ELR (cell line): ENCODE data around the gene MC4R.
"Not testable (repeated sequence)": the region's sequence is repeated elsewhere in the genome, so short reads cannot be mapped to it uniquely, and the experiment has no call there.

Experiments
- DNase-seq: peaks from one replicate; pipeline ENCODE4 v3.0.0-alpha.2; 2015; ENCODE audit warnings: low read depth

The MC4R gene

DNA sequence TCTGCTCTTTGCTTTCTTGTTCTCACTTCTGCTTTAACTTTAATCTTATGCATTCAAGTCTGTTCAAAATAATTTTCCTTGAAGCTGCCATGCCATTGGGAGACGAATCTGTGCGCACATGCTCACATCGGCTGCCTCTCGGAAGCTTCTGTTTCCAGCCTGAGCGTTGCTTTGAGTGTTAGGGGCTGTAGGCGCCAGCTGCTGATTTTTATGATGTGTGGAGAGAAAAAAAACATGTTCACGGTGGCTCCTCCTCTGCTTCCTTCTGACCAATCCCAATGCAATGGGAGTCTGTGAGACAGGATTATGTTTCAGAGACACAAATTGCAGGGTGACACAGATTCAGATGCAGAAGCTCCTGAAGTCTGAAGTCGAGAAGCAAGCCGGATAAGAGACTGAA, at the start of gene MC4R:
Gene MC4R (minus strand): TSS at position 180 of the 400 bp plus-strand sequence. CDS start 426 bp downstream, outside the sequence.
- DNase-seq, result peak; percentile 57

DNA sequence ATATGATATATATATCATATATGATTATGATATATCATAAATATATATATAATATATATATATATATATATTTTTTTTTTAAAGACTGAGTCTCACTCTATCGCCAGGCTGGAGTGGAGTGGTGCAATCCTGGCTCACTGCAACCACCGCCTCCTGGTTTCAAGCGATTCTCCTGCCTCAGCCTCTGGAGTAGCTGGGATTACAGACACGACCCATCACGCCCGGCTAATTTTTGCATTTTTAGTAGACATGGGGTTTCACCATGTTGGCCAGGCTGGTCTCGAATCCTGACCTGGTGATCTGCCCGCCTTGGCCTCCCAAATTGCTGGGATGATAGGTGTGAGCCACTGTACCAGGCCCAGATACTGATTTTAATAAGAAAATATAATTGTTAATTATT, 49.7 kb upstream of the MC4R start:
- not testable (repeated sequence) for DNase-seq

DNA sequence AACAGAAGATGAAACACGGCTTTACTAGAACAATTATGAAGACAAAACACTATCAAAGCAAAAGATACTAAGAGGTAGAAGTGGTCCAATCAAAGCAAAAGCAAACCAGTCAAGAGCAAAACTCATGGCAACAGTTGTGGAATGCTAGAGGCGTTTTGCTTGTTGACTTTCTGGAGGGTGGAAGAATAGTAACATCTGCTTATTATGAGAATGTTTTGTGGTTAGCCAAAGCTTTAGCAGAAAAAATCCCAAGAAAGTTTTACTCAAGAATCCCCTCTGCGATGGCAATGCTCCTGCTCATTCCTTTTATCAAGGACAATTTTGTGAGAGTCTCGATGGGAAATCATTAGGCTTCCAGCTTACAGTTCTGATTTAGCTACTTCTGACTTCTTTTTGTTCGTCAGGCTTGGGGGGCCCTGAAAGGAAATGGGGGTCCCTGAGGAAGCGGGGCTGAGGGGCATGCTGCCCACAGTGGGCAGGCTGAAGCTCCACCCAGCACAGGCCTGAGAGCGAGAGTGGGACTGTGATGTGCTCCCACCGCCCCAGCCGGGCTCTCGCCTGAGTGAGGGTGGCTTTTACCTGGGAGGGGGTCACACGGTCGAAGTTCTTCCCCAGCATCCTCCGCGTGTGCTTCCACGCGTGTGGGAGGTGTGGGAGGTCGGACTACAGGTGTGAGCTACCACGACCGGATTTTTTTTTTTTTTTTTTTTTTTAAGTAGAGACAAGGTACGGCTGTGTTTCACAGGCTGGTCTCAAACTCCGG, 49.0 kb upstream of the MC4R start:
- DNase-seq, result no peak

DNA sequence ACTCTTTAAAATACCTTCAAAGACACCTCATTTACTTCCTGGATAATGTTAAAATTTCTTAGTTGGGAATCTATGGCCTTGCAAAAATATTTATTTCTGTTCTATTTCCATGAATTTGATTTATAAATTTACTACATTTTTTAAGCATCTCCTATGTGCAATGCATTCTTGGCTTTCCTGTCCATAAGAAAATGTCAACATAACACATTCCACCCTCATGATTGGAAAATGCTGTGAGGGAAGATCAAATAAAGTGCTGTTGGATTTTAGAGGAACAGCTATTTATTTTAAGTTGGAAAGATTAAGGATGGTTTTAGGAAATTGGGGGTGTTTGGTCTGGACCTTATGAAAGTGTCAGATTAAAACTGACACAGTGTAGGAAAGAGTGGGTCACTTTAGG, 45.4 kb upstream of the MC4R start:
- no peak for DNase-seq

DNA sequence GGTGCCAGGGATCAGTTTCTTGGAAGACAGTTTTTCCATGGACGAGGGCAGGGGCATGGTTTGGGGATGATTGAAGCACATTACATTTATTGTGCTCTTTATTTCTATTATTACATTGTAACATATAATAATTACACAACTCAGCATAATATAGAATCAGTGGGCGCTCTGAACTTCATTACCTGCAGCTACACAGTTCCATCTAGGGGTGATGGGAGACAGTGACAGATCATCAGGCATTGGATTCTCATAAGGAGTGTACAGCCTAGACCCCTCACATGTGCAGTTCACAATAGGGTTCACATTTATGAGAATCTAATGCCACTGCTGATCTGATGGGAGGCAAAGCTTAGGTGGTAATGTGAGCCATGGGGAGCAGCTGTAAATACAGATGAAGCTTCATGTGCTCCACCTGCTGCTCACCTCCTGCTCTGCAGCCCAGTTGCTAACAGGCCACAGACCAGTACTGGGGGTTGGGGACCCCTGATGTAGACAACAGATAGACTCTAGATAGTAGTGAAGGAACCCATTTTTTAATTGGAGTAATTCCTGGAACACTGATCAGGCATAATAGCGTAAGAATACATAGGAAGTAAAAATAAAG, 41.5 kb upstream of the MC4R start:
- DNase-seq, result peak; percentile 42

DNA sequence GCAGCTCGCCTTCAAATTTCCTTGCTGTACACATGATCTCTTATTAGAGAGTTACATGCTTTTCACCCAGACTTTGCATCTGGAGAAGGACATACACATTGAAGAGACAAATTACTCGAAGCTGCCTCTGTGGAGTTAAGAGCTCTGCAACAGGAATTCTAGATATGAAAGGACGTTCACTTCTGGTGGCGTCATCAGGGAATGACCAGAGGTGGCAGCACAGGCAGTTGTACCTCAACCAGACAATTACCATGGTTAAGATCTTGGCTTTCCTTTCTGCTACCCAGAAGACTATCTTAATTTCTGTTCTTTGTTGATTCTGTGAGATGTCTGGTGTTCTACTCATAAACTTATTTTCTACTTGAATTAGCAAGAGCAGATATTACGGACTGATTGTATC, 39.1 kb upstream of the MC4R start:
- peak; percentile 8 for DNase-seq

DNA sequence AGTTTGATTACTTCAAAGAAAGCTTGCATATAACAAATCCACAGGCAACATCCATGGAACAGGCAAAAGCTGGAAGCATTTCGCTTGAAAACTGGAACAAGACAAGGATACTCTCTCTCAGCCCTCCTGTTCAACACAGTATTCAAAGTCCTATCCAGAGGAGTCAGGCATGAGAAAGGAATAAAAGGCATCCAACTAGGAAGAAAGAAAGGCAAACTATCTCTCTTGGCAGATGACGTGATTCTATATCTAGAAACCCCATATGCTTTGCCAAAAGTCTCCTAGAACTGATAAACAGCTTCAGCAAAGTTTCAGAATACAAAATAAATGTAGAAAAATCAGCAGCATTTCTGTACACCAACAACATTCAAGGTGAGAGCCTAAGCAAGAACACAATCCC, 34.1 kb upstream of the MC4R start:
- DNase-seq, result no peak

DNA sequence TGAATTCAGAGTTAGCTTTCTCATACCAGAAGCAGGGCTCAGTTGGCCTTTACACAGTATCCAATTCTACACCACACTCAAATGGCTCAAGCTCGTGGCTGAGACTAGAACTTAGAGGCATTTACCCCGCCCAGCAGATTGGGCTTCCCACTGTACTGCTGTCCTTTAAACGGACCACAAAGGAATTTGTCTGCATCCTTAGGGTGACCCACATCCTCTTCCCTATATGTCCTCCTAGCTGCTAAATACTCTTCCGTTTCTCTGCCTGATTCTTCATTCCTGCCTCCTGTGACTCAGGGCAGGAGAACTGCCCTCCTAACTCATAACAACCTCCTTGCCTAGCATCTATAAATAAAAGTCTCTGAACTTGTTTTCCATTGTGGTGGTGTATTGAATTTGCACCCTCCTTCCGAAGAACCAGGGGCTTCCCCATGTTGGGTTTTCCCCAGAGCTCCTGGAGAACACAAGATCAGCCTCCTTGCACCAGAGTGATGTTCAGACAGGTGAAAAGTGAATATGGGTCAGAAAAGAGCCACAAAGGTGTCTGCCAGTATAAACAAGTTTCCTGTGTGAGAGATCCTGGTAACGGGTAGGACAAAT, 32.0 kb upstream of the MC4R start:
- DNase-seq, result peak; percentile 19

DNA sequence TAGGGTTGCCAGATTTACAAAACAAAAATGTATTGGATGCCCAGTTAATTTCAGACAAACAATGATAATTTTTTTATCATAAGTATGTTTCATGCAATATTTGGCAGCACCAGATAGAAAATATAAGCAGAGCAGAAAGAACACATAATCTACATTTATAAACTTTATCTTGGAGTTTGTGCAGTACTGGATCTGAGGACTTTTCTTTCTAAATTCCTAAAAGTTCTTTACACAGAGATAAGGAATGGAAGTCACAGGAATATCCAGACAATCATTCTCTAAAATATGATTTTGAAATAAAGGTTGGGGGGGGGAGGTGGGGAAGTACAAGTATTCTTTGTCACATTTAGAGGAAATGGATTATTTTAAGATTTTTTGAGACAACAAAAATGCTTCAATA, 28.8 kb upstream of the MC4R start:
- no peak for DNase-seq

DNA sequence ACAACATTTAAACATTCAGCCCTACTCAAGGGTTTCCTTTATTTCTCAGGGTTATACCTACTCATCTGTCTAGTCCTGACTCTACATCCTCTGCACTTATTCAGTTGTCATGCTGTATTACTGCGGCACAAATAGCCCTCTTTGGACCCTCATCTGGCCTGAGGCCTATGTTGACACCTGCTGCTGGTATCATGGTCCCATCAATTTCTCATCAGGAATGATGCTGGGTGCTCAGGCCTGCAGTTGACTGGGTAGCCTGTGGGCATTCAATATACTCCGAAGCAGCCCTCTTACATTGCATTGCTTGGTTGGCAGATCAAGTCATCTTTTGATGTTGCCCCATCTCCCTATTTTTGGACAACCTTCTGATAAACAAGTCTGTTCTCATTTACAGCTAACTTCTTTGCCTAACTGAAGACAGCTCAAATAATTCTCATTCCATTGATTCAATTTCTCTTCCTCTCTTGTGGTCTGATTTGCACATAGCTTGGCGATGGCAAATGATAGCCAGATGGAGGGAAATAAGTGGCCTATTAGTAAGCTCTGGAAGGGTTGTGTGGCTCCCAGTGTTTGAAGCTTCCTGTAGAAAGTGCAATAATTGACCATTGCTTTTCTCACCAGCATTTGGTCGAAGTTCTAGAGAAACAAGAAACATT, 19.1 kb upstream of the MC4R start:
- DNase-seq, result peak; percentile 3

DNA sequence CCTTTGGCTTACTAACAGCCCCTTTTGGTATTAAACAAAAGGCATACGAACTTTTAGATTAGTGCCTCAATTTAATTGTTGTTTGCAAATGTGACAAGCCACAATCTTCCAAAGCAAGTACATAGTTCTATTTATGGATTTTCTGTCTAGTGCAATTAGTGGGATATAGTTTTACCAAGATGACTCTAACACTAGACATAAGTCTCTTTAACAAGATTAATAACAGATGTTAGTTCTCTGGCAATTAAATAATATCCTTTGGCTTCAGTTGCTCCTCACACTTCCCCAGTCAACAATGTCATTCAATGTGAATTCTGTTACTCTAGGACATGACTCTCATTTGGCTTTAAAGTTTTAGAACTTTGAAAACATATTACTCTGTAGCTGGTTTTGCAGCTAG, 16.7 kb upstream of the MC4R start:
- no peak for DNase-seq

DNA sequence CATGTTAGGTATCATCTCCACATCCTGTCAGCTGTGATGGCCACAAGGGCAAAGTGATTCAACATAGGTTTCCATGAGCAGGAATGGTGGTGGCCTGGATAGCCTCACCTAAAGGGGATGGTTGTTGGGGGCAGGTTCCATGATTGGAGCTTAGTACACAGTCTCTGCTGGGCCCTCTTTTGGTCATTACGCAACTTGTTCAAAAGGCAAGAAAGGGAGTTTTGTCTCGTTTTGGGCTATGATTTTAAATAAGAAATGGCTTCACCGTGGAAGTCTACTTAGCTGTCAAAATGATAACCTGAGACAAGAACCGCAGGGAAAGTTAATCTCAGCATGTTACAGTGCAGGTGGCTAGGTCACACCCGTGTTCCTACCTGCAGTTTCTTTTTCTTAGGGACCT, 13.1 kb upstream of the MC4R start:
- DNase-seq, result no peak

DNA sequence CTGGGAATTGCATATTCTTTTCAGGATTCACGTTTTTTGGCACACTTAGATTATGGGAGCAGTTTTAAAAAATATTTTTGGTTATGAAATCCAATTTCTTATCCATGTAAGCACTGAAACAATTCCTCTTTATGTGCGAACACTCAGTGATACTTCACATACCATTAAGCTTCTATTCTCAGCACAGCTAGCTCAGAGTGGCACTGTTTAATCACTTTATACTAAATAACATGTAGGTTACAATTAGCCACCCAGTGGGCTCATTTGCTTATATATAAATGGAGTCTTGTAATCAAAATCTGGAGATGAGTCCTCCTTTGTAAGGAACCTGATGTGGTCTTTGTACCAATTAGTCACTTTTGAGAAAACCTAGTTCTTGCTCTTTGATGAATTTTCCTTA, 11.3 kb upstream of the MC4R start:
- no peak for DNase-seq

DNA sequence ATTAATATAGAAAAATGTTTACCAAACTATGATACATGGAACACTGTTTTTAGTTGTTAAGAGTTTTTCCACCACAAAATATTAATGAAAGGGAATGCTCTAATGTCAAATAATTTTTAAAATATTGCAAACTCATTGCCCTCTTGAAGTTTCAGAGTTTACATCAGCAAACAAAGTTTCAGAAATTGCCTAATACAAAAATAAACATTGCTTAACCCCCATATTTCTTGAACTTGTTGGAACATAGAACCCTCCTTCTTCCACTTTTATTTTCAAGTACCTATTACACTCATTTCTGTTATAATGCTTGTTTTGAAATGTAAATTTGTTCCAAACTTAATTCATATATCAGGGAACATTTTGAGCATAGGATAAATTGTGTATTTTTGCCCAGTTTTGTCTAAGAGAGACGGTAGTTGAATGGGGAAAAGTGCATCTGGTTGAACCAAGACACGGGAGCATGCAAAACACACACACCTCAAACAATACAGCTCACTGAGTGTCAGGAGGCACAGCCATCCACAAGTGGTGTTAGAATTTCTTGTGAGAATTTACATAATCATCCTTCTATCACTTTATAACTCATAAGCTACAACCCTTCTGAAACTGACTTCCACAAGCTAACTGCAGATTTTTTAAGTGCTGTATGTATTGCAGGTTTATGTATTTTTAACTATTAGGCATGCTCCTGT, 5.3 kb upstream of the MC4R start:
- no peak for DNase-seq

DNA sequence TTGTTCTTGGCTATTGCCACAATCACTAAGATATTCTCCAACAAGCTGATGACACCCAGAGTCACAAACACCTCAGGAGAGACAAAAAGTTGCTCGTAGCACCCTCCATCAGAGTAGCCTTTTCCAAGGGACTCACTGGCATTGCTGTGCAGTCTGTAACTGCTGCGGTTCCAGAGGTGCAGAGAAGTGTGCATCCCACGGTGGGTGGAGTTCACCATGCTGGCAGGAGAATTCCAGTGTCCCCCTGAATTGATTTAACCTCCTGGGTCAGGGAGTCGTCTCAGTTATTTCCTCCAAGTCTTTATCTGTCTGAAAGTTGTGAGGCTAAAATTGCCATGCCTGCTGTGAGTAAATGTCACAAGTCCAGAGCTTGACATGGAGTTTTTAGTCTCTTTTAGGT, 443 bp downstream of the MC4R start:
- no peak for DNase-seq

DNA sequence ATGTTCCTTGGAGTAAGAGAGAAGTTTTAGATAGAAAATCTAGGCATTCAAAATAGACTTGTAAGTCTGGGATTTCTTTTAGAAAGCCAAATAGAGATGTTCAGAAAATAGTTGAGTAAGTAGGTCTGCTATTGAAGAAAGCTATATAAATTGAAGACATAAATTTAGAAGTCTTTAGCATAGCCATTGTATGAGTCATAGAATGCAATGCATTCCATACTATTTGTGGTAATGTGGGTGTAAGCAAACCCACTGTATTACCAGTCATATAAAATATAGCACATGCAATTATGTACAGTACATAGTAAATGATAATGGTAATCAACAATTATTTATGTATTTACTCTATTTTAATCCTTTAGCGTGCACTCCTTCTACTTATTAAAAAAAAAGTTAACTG, 14.1 kb downstream of the MC4R start:
- peak; percentile 69 for DNase-seq

DNA sequence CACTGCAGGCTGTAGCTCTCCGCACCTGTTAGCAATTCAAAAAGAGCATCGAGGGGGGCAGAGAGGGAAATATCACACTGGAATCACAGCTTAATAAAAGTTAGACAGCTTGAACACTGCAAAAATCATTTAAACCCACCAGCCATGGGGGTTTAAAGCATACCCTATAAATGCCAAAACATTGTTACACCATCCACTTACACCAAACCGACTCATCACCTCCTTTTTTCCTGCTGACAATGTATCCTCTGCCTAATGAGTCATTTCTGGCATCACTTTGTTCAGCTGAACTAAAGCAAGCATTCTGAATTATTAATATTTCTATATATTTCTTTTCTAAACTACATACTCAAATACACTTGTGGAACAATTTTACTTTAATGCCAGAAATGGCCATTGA, 21.6 kb downstream of the MC4R start:
- DNase-seq, result peak; percentile 17

DNA sequence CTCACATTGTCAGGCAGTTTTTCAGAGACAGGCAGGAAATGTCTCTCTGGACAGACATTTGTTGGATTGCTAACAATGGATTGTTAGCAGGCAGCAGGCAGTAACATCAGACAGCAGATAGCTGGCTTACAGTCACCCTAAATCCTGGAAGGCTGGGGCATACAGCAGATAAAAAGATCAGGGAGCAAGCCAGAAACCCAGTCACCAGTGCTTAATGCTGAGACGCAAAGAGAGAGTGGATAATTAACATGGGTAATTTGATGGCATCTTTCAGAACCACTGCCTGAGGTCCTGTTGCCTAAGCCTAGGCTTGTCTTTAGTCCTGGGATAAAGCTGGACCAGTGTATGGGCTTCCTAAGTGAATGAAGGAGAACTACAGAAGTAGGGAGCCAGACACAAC, 22.4 kb downstream of the MC4R start:
- DNase-seq, result no peak

DNA sequence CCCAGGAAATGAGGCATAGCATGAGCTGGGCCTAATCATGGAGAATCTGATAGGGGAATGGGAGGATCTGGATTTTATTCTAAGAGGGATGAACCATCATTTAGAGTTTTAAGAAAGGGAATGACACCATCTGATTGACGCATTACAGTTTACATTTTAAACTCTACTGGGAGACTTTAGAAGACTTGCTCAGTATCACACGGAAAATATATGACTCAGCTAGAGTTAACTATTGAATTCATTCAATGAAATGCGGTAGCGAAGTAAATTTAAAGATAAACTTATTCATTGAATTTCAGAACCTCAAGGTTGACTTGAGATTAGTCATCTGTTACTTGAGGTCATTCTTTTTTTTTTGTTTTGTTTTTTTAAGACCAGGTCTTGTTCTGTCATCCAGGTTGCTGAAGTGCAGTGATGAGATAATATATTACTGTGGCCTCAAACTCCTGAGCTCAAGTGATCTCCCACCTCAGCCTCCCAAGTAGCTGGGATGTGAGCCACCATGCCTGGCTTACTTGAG, 25.0 kb downstream of the MC4R start:
- DNase-seq, result no peak

DNA sequence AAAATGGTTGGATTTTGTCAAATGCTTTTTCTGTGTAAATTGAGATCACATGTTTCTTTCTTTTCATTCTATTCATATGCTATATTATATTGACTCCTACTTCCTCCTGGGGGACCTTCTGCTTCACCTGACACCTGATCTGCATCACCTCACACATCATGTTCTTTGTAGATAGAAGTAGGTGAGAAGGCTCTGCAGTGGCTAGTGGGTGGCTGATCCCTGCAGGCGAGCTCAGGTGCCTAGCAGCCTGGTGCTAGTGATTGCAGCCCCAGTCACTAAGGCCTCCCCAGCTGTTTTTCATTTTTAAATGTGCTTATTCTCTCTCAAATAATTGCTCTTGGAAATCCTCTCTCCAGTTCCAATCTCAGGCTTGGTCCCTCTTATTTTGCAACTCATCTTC, 33.6 kb downstream of the MC4R start:
- no peak for DNase-seq

DNA sequence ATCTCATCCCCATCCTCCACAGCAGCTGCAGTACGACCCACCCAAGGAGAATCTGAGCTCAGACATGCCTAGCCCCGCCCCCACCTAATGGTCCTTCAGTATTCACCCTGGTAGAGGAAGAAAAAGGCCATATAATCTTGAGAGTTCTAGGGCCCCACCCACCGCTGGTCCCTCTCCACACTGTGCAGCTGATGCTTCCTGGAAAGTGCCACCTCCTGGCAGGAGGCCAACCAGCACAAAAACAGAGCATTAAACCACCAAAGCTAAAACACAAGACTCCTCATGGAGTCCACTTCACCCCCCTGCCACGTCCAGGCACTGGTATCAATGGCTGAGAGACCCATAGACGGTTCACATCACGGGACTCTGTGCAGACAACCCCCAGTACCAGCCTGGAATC, 40.7 kb downstream of the MC4R start:
- no peak for DNase-seq

DNA sequence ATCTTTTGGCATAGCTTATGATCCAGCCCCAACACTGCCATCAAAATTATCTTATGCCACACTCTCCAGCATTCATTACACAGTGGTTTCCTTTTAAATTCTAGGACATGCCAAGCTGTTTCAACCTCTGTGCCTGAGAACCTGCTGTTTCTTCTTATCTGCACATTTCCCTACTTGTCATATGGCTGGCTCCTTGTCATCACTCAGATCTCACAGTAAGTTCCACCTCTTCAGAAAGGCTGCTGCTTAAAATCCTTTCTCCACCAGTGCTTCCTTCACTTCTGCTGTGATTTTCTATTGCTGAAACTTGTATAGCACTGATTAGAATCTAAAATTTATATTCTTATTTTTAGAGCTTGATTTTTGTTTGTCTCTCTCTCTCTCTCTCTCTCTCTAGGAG, 43.4 kb downstream of the MC4R start:
- DNase-seq, result no peak
